Measurements from ENCODE around the gene GPR27. TPM values are rescaled to one million over a fixed set of nuclear protein-coding genes. Genes with fewer than 3 reads are reported as not detected.

Gene GPR27, protein sequence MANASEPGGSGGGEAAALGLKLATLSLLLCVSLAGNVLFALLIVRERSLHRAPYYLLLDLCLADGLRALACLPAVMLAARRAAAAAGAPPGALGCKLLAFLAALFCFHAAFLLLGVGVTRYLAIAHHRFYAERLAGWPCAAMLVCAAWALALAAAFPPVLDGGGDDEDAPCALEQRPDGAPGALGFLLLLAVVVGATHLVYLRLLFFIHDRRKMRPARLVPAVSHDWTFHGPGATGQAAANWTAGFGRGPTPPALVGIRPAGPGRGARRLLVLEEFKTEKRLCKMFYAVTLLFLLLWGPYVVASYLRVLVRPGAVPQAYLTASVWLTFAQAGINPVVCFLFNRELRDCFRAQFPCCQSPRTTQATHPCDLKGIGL
- 1.2 and 3.9 TPM in 2 replicates for total RNA-seq

- TF ChIP-seq CTCF (conservative IDR thresholded peaks at IDR 0.05; ENCODE audit: low read depth, low read length), result no peak
- no peak for DNase-seq (ENCODE audit: low read depth)
- H3K4me3 ChIP-seq (ENCODE audit: low read depth, low read length), result peak within 1 kb of the TSS; percentile 44
Observed at GRCh38 chr3:71753701-71754609, at the start of gene GPR27. Gene GPR27 (plus strand): TSS chr3:71753855. CDS start chr3:71754050, 195 bp downstream.

DNA sequence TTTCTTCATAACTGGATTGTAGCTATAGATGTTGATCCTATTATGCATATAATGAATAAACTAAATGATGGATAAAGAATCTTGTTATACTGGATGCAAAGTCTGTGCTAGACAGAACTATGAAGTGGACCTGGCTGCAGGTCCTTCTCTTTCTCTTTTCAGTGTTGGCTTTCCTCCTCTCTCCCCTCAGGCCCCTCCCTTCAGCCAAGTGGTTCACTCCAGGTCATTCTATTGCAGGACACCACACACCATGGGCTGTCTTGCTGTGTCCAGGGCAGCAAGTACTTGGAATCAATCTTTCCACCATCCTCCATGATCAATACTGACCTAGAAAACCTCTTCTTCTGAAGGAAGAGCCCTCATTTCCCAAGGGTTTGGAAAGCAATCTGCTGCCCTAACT, 48.7 kb upstream of the GPR27 start:
- H3K4me3 ChIP-seq (ENCODE audit: low read depth, low read length), result no peak overlapping the region
- DNase-seq (ENCODE audit: low read depth), result no peak
- no peak for TF ChIP-seq CTCF (conservative IDR thresholded peaks at IDR 0.05; ENCODE audit: low read depth, low read length)

GRCh38 chr3:71705681-71706080, 48.0 kb upstream of the GPR27 start:
- DNase-seq (ENCODE audit: low read depth), result no peak
- no peak for TF ChIP-seq CTCF (conservative IDR thresholded peaks at IDR 0.05; ENCODE audit: low read depth, low read length)
- no peak overlapping the region for H3K4me3 ChIP-seq (ENCODE audit: low read depth, low read length)

- peak; percentile 87 for DNase-seq (ENCODE audit: low read depth)
Observed at GRCh38 chr3:71707595-71707994, 46.1 kb upstream of the GPR27 start.

GRCh38 chr3:71708476-71709105, 45.1 kb upstream of the GPR27 start:
- no peak for DNase-seq (ENCODE audit: low read depth)
- no peak overlapping the region for H3K4me3 ChIP-seq (ENCODE audit: low read depth, low read length)
- no peak for TF ChIP-seq CTCF (conservative IDR thresholded peaks at IDR 0.05; ENCODE audit: low read depth, low read length)

More at GRCh38 chr3:71707595-71707994, 46.1 kb upstream of the GPR27 start:
- TF ChIP-seq CTCF (conservative IDR thresholded peaks at IDR 0.05; ENCODE audit: low read depth, low read length), result no peak
- peak overlapping the region; percentile 32 for H3K4me3 ChIP-seq (ENCODE audit: low read depth, low read length)

GRCh38 chr3:71709908-71710511, 43.6 kb upstream of the GPR27 start:
- no peak for DNase-seq (ENCODE audit: low read depth)
- TF ChIP-seq CTCF (conservative IDR thresholded peaks at IDR 0.05; ENCODE audit: low read depth, low read length), result no peak
- H3K4me3 ChIP-seq (ENCODE audit: low read depth, low read length), result no peak overlapping the region
